T47D (cell line): Measurements from ENCODE around the gene ARHGEF3.

Experiments
- DNase-seq, 2 experiments: peaks; one replicate each; pipeline versions ENCODE4 v3.0.0 to v3.0.0-alpha.2; 2011 to 2012; ENCODE audit warnings: low read depth in 1 of 2, low spot score in 1 of 2
- JUND ChIP-seq: IDR thresholded peaks from 2 replicates; pipeline ENCODE4 v1.6.1; 2012; ENCODE audit warnings: low read depth
- in situ Hi-C: cut with HindIII; loops from 2 replicates; pipeline ENCODE4 v1.10.0; 2016; ENCODE audit warnings: low sequenced_read_pairs, low pct_unique_long_range_greater_than_20kb

ARHGEF3 gene

DNA sequence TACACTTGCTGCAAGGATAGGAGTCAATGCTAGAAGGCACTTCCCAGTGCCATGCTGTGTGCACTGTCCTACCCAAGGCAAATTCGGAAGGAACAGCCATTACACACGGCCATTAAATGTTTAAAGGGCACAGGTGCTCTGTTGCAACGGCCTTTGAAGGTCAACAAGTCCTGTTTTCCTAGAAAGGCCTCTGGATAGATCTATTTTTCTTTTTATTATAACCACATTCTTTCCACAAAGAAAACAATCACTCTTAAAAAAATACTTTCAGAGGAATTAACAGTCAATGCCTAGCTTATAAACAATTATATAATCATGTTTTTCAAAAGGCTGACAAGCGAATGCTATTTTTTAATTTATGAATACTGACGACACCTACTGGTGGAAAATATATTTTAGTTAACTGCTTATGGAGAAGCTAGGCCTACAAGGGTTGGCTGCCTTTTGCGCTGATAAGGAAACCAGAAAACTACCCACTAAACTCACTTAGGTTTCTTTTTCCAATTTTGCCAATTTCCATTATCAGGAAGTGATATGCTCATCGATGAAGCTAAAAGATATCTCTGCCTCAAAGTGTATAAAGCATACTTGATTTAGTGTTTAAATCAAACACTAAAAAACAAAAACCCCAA is 2.4 kb downstream of the ARHGEF3 start:
- no peak for TF ChIP-seq JUND
- in situ Hi-C loops, result no loop called here
- peak; percentile 12 to 49 for DNase-seq

- in situ Hi-C loops, result no loop called here
- DNase-seq, result no peak
- no peak for TF ChIP-seq JUND
These were observed 4.8 kb downstream of the ARHGEF3 start for GRCh38 chr3:56796996-56797395.

- TF ChIP-seq JUND, result no peak
- no peak for DNase-seq
- in situ Hi-C loops, result no loop called here
These were observed 5.5 kb downstream of the ARHGEF3 start for GRCh38 chr3:56796202-56796601.

DNA sequence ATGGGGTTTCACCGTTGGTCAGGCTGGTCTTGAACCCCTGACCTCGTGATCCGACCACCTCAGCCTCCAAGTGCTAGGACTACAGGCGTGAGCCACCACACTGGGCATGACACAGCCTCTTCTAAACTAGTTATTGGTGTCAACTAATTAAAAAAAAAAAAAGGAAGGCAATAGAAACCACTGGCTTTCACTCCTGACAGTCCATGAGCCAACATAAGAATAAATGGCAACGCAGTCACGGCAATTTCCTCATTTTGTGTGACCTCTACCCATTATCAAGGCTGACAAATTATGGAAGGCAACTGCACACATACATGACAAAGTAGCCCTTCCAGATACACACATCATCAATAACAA is 5.9 kb downstream of the ARHGEF3 start:
- TF ChIP-seq JUND, result no peak
- no peak for DNase-seq
- in situ Hi-C loops, result no loop called here

DNA sequence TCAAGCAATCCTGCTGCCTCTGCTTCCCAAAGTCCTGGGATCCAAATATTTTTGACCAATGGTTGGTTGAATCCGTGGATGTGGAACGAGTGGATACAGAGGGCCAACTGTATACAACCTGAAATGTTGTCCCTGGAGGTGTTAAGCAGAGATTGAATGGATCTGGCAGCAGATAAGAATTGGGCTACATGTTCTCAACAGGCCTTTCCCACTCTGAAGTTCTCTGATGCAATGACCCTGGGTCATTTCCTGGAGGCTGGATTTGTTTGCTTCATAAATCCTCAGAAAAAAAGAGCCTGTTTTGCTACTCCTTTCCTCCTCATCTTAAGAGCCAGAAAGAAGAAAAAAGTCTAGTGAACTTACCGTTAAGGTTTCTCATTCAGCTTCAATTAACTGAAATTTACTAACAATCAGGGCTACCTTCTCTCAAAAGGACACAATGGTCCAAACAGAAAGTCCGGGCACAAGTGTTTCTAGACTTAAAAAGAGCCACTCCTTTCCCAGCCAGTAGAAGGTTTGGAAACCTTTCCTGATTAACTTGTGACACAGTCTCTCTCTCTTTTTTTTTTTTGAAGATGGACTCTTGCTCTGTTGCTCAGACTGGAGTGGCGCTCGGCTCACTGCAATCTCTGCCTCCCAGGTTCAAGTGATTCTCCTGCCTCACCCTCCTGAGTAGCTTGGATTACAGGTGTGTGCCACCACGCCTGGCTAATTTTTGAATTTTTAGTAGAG is 6.5 kb downstream of the ARHGEF3 start:
- in situ Hi-C loops, result no loop called here
- no peak for TF ChIP-seq JUND
- no peak for DNase-seq

GRCh38 chr3:56792193-56792592 is 9.6 kb downstream of the ARHGEF3 start:
- in situ Hi-C loops, result no loop called here
- no peak for TF ChIP-seq JUND
- DNase-seq, result no peak

DNA sequence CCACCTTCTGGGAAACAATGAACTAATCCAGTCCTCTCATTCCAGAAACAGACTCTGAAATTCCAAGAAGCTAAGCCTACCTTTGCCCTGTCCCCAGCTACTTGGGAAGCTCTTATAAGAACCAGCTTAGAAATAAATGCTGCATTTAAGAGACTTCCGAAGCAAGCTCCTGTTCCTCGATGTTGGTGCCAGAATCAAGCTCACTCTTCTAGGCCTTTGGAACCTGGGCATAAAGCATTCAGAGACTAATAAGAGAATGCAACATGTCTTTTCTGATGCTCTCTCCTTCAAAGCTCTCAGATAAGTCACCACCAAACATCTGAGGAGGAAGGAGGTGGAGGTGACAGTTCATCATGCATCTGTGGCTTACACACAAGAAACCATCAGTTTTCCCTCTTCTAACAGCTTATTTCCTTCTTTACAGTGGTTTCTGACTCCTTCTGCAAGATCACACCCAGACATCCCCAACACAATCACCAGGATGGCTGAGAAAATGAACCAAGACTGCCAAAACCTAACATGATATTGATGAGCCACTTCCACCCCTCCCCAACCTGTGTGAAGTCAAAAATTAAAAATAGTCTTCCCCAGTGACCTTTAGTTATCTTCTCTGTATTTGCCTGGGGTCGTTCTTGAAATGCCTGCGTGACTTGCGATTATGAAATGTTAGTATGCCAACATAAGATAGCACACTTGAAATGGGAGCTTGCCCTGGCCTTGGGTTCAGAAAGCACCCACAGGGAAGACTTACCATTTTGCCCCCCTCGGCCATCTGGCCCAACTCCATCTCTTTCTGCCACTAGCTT is 11.5 kb downstream of the ARHGEF3 start:
- TF ChIP-seq JUND, result no peak
- in situ Hi-C loops, result no loop called here
- no peak for DNase-seq

DNA sequence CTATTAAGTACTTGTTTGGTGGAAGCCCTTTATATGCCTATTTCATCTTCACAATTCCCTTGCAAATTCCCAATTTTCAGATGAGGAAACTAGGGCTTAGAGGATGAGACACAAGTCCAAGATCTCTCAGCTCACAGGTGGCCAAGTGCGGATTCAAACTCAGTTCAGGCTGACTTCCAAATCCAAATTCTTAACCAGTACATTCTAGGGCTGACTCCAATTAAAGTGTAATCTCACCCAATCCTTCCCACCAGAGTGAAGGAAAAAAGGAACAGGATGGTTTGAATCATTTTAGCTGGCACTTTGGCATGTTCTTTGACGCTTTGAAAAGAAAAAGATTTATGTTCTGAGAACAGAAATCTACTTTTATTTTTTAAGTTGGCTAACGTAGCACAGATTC is 12.7 kb downstream of the ARHGEF3 start:
- DNase-seq, result no peak
- no peak for TF ChIP-seq JUND
- in situ Hi-C loops, result no loop called here

- DNase-seq, result no peak
- in situ Hi-C loops, result no loop called here
- no peak for TF ChIP-seq JUND
These were observed 13.2 kb downstream of the ARHGEF3 start for GRCh38 chr3:56788521-56788920.

GRCh38 chr3:56787784-56788256 is 13.9 kb downstream of the ARHGEF3 start:
- no peak for TF ChIP-seq JUND
- in situ Hi-C loops, result no loop called here
- no peak for DNase-seq

- DNase-seq, result no peak
- in situ Hi-C loops, result no loop called here
- TF ChIP-seq JUND, result no peak
These were observed 14.4 kb downstream of the ARHGEF3 start for GRCh38 chr3:56787258-56787775.

- no peak for TF ChIP-seq JUND
- in situ Hi-C loops, result no loop called here
- DNase-seq, result no peak
These were observed 16.2 kb downstream of the ARHGEF3 start for GRCh38 chr3:56785499-56785898.

- TF ChIP-seq JUND, result no peak
- in situ Hi-C loops, result no loop called here
These were observed 17.2 kb downstream of the ARHGEF3 start for GRCh38 chr3:56784448-56785001.

More at GRCh38 chr3:56784448-56785001, 17.2 kb downstream of the ARHGEF3 start:
- no peak for DNase-seq
